Measurements from ENCODE around the gene GALR1. TPM values are rescaled to one million over a fixed set of nuclear protein-coding genes. Genes with fewer than 3 reads are reported as not detected.
"Not testable (repeated sequence)": the region's sequence is repeated elsewhere in the genome, so short reads cannot be mapped to it uniquely, and the experiment has no call there.

The GALR1 gene
- total RNA-seq, 2 experiments from 2014 or later = not detected

DNA sequence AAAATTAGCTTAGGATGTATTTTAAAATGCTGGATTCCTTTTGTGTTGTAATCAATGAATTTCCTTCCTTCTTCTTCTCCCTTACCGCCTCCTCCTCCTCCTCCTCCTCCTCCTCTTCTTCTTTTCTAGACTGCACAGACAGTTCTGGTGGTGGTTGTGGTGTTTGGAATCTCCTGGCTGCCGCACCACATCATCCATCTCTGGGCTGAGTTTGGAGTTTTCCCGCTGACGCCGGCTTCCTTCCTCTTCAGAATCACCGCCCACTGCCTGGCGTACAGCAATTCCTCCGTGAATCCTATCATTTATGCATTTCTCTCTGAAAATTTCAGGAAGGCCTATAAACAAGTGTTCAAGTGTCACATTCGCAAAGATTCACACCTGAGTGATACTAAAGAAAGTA lies 18.8 kb downstream of the GALR1 start:
- CTCF ChIA-PET = no interaction called here
- DNase-seq = no peak
- no peaks in the 10 kb centered on the region for H3K36me3 ChIP-seq (ENCODE audit: insufficient read depth, low read length)
- no peak overlapping the region for H3K4me3 ChIP-seq (ENCODE audit: low read length)
- intact Hi-C loops (cut with DNase I, micrococcal nuclease) = no loop called here
- TF ChIP-seq CTCF (IDR thresholded peaks at IDR 0.05) = no peak
- H3K27me3 Mint-ChIP-seq = peaks cover 39% of the 10 kb centered on the region
- H3K4me1 Mint-ChIP-seq (ENCODE audit: low read depth) = no peaks in the 10 kb centered on the region
- H3K4me1 ChIP-seq (ENCODE audit: insufficient read depth, low read length) = no peaks in the 10 kb centered on the region
- ATAC-seq (ENCODE audit: poor library complexity) = no peak
- H3K36me3 Mint-ChIP-seq (ENCODE audit: low read depth) = no peaks in the 10 kb centered on the region
- no peak overlapping the region for H3K27ac ChIP-seq (ENCODE audit: low read depth in 1 of 2, low read length in 2 of 2)
- peaks cover 6 to 15% of the 10 kb centered on the region in 2 experiments for H3K9me3 ChIP-seq (ENCODE audit: control insufficient read depth in 1 of 2, insufficient read depth in 1 of 2, low read length in 2 of 2)
- H3K27me3 ChIP-seq (ENCODE audit: control insufficient read depth in 1 of 2, insufficient read depth in 2 of 2, low read length in 2 of 2) = peaks cover 0 to 6% of the 10 kb centered on the region in 2 experiments
- POLR2A ChIA-PET = no interaction called here
- no peak overlapping the region for H3K27ac Mint-ChIP-seq
- H3K9me3 Mint-ChIP-seq = peaks cover 10% of the 10 kb centered on the region
- no peak overlapping the region for H3K4me3 Mint-ChIP-seq

DNA sequence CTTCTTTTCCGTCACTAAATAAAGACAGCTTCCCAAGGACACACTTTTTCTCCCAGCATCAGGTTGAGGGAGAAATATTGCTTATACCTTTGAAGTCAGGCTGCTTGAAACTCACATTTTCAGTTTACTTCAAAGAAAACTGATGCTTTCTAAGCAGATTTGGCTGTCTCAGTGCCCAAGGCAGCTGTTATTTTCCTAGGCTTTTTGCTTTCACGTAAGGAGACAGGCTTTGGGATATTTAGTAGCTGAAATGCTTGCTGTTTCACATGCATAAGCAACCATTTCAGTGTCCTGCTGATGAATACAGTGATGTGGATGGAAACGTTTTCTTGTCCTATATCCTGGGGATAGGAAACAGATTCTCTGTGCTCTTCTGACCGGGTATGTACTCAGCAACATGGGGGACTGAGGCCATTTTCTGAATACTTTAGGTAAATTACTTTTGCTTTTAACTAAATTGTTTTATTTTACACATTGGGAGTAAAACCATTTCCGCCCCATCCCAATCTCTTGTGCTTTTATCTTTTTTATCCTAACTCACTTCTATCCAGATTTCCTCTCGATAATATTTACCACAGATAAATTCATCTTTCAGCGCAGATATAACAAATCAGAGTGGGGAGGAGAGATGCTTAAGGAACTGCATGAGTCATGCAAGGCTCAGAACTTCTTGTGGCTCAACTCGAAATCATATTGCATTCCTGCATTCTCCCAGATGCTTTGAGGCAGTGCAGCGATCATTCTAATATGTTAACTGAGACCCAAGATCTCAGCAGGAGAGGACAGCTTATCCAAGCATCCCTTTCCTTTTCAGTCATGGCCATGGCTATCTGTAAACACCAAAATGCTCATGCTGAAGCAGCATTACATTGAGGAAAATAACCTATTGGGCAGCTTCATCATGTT lies 22.2 kb downstream of the GALR1 start:
- Mint-ChIP-seq H3K27ac (no peak overlapping the region), H3K36me3 (ENCODE audit: low read depth) (no peaks in the 10 kb centered on the region), H3K4me3 (no peak overlapping the region), H3K9me3 (peaks cover 2% of the 10 kb centered on the region), H3K4me1 (ENCODE audit: low read depth) (no peaks in the 10 kb centered on the region), H3K27me3 (peaks cover 35% of the 10 kb centered on the region)
- TF ChIP-seq CTCF (IDR thresholded peaks at IDR 0.05) = no peak
- Histone ChIP-seq H3K9me3 (ENCODE audit: control insufficient read depth in 1 of 2, insufficient read depth in 1 of 2, low read length in 2 of 2) (peaks cover 0 to 8% of the 10 kb centered on the region in 2 experiments), H3K4me3 (ENCODE audit: low read length) (no peak overlapping the region), H3K36me3 (ENCODE audit: insufficient read depth, low read length) (no peaks in the 10 kb centered on the region), H3K27me3 (ENCODE audit: control insufficient read depth in 1 of 2, insufficient read depth in 2 of 2, low read length in 2 of 2) (peaks cover 0 to 3% of the 10 kb centered on the region in 2 experiments), H3K4me1 (ENCODE audit: insufficient read depth, low read length) (no peaks in the 10 kb centered on the region), H3K27ac (ENCODE audit: low read depth in 1 of 2, low read length in 2 of 2) (no peak overlapping the region)
- POLR2A ChIA-PET = no interaction called here
- DNase-seq (no peak), ATAC-seq (ENCODE audit: poor library complexity) (no peak)
- CTCF ChIA-PET = interaction anchor here (1.5 kb wide), 1 partner anchor 12 kb away, joined by 3 read pairs; no protein-coding TSS in a partner anchor
- intact Hi-C loops (cut with DNase I, micrococcal nuclease) = no loop called here

DNA sequence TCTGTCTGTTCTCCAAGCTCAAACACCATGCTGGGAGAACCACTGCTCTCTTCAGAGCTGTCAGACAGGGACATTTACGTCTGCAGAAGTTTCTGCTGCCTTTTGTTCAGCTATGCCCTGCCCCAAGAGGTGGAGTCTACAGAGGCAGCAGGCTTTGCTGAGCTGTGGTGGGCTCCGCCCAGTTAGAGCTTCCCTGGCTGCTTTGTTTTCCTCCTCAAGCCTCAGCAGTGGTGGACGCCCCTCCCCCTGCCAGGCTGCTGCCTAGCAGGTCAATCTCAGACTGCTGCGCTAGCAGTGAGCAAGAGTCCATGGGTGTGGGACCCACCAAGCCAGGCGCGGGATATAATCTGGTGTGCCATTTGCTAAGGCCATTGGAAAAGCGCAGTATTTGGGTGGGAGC lies 41.2 kb downstream of the GALR1 start:
- H3K4me1 Mint-ChIP-seq (ENCODE audit: low read depth); DNase-seq; H3K27ac ChIP-seq (ENCODE audit: low read depth in 1 of 2, low read length in 2 of 2); H3K36me3 Mint-ChIP-seq (ENCODE audit: low read depth); H3K9me3 ChIP-seq (ENCODE audit: control insufficient read depth in 1 of 2, insufficient read depth in 1 of 2, low read length in 2 of 2); H3K27ac Mint-ChIP-seq; H3K9me3 Mint-ChIP-seq; CTCF ChIA-PET; ATAC-seq (ENCODE audit: poor library complexity); POLR2A ChIA-PET; H3K36me3 ChIP-seq (ENCODE audit: insufficient read depth, low read length); H3K4me1 ChIP-seq (ENCODE audit: insufficient read depth, low read length); intact Hi-C loops (cut with DNase I, micrococcal nuclease); H3K4me3 ChIP-seq (ENCODE audit: low read length); H3K4me3 Mint-ChIP-seq: not testable (repeated sequence)
- H3K27me3 Mint-ChIP-seq = peaks cover 26% of the 10 kb centered on the region
- peaks cover 10 to 15% of the 10 kb centered on the region in 2 experiments for H3K27me3 ChIP-seq (ENCODE audit: control insufficient read depth in 1 of 2, insufficient read depth in 2 of 2, low read length in 2 of 2)

Measured in CD4-positive, alpha-beta T cell (primary cell).